Nephron progenitor cell (in vitro differentiated cells): ENCODE results near the gene PGD.

Source experiments
- DNase-seq: peaks from one replicate; pipeline ENCODE4 v3.0.0; 2021
- H3K27ac Mint-ChIP-seq: 2 replicates; pipeline ENCODE4 v1.8.0; 2021; ENCODE audit warnings: mild to moderate bottlenecking, moderate library complexity, mixed read lengths
- H3K27me3 Mint-ChIP-seq: 2 replicates; pipeline ENCODE4 v1.8.0; 2021; ENCODE audit warnings: mild to moderate bottlenecking, low read depth, mixed read lengths; ENCODE audit not compliant: poor library complexity
- H3K36me3 Mint-ChIP-seq: 2 replicates; pipeline ENCODE4 v1.8.0; 2021; ENCODE audit warnings: low read depth, mixed read lengths
- H3K4me1 Mint-ChIP-seq: 2 replicates; pipeline ENCODE4 v1.8.0; 2021; ENCODE audit warnings: mixed read lengths
- H3K4me3 Mint-ChIP-seq: 2 replicates; pipeline ENCODE4 v1.8.0; 2021; ENCODE audit warnings: mild to moderate bottlenecking, moderate library complexity, mixed read lengths
- H3K9me3 Mint-ChIP-seq: 2 replicates; pipeline ENCODE4 v1.8.0; 2021; ENCODE audit warnings: mild to moderate bottlenecking, moderate library complexity, mixed read lengths
- CTCF ChIP-seq: fragments of 200-600 bp; sonication (generic); IDR thresholded peaks from 2 replicates; pipeline ENCODE4 v1.5.0; 2021; ENCODE audit warnings: antibody characterized with exemption

Gene PGD

GRCh38 chr1:10398734-10399443 is at the start of gene PGD:
TSS of gene PGD (plus strand) at chr1:10399064. CDS start at chr1:10399118, 54 bp downstream.
- peak within 1 kb of the TSS; percentile 95 for H3K27ac Mint-ChIP-seq
- DNase-seq: peak; percentile 99
- H3K27me3 Mint-ChIP-seq: peaks cover 4% of the 10 kb centered on the region
- H3K4me3 Mint-ChIP-seq: peak within 1 kb of the TSS; percentile 94
- H3K9me3 Mint-ChIP-seq: peaks cover 8% of the 10 kb centered on the region
- peaks cover 34% of the 10 kb centered on the region for H3K4me1 Mint-ChIP-seq
- peaks cover 47% of the 10 kb centered on the region for H3K36me3 Mint-ChIP-seq
- no peak for TF ChIP-seq CTCF

DNA sequence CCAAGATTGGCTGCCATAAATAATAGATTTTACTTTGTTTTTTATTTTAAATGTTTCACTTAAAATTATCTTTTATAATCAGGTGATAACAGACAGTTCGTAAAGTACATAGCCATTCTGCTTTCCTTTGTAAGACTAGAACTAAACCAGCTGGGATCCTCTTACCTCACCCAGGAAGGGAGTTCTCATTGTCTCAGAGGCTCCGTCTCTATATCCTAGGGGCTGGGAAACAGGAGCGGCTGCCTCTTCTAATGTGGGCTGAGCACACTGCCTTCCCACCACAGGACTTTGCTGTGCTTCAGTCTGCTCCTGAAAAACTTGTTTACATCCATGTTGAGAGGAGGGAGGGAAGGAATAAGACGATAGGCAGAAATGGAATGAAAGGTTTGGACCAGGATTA is 45.6 kb upstream of the PGD start:
- DNase-seq: peak; percentile 10
- Mint-ChIP-seq H3K36me3 (peaks cover 28% of the 10 kb centered on the region), H3K9me3 (no peaks in the 10 kb centered on the region), H3K27me3 (no peaks in the 10 kb centered on the region), H3K27ac (peak overlapping the region; percentile 86), H3K4me1 (peaks cover 15% of the 10 kb centered on the region), H3K4me3 (no peak overlapping the region)
- no peak for TF ChIP-seq CTCF

- H3K27ac Mint-ChIP-seq: peak overlapping the region; percentile 86
- H3K4me3 Mint-ChIP-seq: no peak overlapping the region
- no peaks in the 10 kb centered on the region for H3K27me3 Mint-ChIP-seq
- no peak for TF ChIP-seq CTCF
- no peaks in the 10 kb centered on the region for H3K9me3 Mint-ChIP-seq
- H3K4me1 Mint-ChIP-seq: peaks cover 15% of the 10 kb centered on the region
- no peak for DNase-seq
- peaks cover 24% of the 10 kb centered on the region for H3K36me3 Mint-ChIP-seq
Measured at GRCh38 chr1:10353693-10354092, 45.2 kb upstream of the PGD start.

GRCh38 chr1:10360045-10360444 is 38.8 kb upstream of the PGD start:
- Mint-ChIP-seq H3K4me3 (no peak overlapping the region), H3K36me3 (peaks cover 48% of the 10 kb centered on the region), H3K9me3 (no peaks in the 10 kb centered on the region), H3K27me3 (peaks cover 4% of the 10 kb centered on the region), H3K27ac (peak overlapping the region; percentile 18), H3K4me1 (no peaks in the 10 kb centered on the region)
- no peak for DNase-seq
- no peak for TF ChIP-seq CTCF

GRCh38 chr1:10361515-10361914 is 37.3 kb upstream of the PGD start:
- DNase-seq: no peak
- H3K36me3 Mint-ChIP-seq: peaks cover 63% of the 10 kb centered on the region
- TF ChIP-seq CTCF: no peak
- H3K27ac Mint-ChIP-seq: no peak overlapping the region
- no peaks in the 10 kb centered on the region for H3K4me1 Mint-ChIP-seq
- H3K9me3 Mint-ChIP-seq: no peaks in the 10 kb centered on the region
- no peak overlapping the region for H3K4me3 Mint-ChIP-seq
- H3K27me3 Mint-ChIP-seq: peaks cover 6% of the 10 kb centered on the region

DNA sequence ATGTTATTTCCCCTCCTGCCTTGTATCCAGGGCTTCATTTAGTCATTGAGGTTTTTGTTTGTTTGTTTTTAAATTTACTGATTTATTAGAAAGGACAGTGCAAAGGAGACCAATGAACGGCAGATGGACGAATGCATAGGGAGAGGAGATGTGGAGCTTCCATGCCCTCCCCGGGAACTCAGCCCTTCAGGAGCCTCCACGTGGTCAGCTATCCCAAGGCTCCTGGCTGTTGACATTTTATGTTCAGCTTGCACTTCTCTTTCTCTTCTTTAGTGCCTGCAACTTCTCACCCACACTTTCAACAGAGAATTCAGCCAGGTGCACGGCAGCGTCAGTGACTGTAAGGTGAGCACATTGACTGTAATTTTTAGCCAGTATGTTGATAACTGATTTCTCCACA is 30.7 kb upstream of the PGD start:
- H3K9me3 Mint-ChIP-seq: no peaks in the 10 kb centered on the region
- peaks cover 66% of the 10 kb centered on the region for H3K36me3 Mint-ChIP-seq

More for the DNA sequence above, 30.7 kb upstream of the PGD start:
- peak overlapping the region; percentile 57 for H3K27ac Mint-ChIP-seq
- no peaks in the 10 kb centered on the region for H3K4me1 Mint-ChIP-seq
- H3K4me3 Mint-ChIP-seq: no peak overlapping the region
- H3K27me3 Mint-ChIP-seq: peaks cover 2% of the 10 kb centered on the region
- TF ChIP-seq CTCF: no peak
- DNase-seq: no peak
